Neural progenitor cell (in vitro differentiated cells): Measurements from ENCODE around the gene PERM1.

ENCODE experiments used
- EZH2 ChIP-seq: fragments of 200-600 bp; sonication (generic); IDR thresholded peaks from 2 replicates; pipeline ENCODE4 v1.6.1; 2017; ENCODE audit warnings: antibody characterized with exemption, mild to moderate bottlenecking, moderate library complexity
- EZH2phosphoT487 ChIP-seq: fragments of 200-600 bp; sonication (generic); IDR thresholded peaks from 2 replicates; pipeline ENCODE4 v1.6.1; 2017; ENCODE audit warnings: antibody characterized with exemption
- TF ChIP-seq, protein P1 (sequence below): fragments of 200-600 bp; sonication (generic); IDR thresholded peaks from 2 replicates; pipeline ENCODE4 v1.5.1; 2017; ENCODE audit warnings: antibody characterized with exemption, mild to moderate bottlenecking

DNA sequence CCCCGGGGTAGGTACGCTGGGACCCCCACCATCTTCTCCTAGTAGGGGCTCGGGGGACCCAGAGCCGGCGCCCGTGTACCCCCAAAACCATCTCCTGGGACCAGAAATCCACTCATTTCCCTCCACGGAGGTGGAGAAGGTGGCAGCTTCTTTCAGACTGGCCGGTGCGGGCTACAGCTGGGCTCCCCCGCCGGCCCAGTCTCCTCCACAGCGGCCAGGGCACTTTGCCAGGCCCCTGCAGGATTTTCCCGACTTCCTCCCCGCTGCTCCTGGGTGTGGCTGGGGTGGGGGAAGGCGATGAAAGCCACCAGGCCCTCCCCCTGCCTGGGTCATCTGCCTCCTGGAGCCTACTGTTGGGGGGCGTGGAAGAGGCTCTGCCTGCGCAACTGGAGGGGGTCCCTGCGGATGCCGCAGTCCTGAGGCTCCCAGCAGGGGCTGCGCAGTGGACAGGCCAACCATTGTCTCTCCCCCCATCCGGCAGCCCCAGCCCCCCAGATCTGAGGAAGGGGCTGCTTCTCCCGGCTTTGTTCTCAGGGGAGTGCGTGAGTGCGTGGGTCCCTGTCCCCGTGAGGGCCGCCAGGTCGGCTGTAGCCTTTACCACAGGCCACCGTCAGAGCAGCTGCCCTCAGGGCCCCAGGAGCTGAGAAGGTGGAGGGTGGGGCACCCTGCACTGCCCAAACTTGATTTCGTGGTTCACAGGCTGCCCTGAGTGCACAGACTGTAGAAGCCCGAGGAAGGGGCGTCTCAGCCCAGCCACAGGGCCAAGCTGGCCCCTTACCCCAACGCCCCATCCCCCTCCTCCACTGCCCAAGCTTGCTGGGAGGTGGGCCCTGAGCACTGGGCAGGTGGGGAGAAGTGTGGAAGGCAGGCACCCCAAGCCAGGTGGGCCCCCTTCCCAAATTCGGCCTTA lies 39.4 kb upstream of the PERM1 start:
- TF ChIP-seq, protein P1, sequence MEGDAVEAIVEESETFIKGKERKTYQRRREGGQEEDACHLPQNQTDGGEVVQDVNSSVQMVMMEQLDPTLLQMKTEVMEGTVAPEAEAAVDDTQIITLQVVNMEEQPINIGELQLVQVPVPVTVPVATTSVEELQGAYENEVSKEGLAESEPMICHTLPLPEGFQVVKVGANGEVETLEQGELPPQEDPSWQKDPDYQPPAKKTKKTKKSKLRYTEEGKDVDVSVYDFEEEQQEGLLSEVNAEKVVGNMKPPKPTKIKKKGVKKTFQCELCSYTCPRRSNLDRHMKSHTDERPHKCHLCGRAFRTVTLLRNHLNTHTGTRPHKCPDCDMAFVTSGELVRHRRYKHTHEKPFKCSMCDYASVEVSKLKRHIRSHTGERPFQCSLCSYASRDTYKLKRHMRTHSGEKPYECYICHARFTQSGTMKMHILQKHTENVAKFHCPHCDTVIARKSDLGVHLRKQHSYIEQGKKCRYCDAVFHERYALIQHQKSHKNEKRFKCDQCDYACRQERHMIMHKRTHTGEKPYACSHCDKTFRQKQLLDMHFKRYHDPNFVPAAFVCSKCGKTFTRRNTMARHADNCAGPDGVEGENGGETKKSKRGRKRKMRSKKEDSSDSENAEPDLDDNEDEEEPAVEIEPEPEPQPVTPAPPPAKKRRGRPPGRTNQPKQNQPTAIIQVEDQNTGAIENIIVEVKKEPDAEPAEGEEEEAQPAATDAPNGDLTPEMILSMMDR = no peak
- TF ChIP-seq EZH2 (no peak), EZH2phosphoT487 (no peak)
